Activated CD4-positive, CD25-positive, alpha-beta regulatory T cell treated with anti-CD3 and anti-CD28 coated beads, Interleukin-2, amount 50 U/mL, for 16 hours (primary cell): ENCODE results near the gene CHM.
A peak's percentile ranks its signal among the peaks of the same experiment; 100 is the strongest.
"Not testable (repeated sequence)": the region's sequence is repeated elsewhere in the genome, so short reads cannot be mapped to it uniquely, and the experiment has no call there.

Source experiments
- DNase-seq: peaks from one replicate; pipeline ENCODE4 v3.0.0-alpha.2; 2020; ENCODE audit warnings: low read depth, low spot score

Gene CHM

GRCh38 chrX:86047174-86047935, at the start of gene CHM:
Gene CHM, minus strand, starts transcription at chrX:86047558. Its CDS starts 26 bp downstream, at chrX:86047532.
- peak; percentile 36 for DNase-seq

GRCh38 chrX:86078650-86079049, 31.3 kb upstream of the CHM start:
- DNase-seq = no peak

DNA sequence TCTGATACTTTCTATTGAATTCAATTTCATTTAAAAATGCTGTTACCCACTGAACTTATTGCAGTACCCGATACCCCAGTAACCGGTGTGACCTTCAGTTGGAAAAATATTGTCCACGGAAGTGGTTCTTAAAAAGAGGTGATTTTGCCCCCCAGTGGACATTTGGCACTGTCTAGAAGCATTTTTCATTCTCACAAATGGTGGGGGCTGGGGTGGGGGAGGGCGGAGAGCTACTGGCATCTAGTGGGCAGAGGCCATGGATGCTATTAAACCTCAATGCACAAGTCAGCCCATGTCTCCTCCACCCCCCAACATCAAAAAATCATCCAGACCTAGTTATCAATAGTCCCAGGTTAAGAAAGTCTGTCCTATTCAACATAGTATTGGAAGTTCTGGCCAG, 19.6 kb upstream of the CHM start:
- no peak for DNase-seq

- no peak for DNase-seq
These were observed 14.0 kb upstream of the CHM start for GRCh38 chrX:86061407-86061806.

DNA sequence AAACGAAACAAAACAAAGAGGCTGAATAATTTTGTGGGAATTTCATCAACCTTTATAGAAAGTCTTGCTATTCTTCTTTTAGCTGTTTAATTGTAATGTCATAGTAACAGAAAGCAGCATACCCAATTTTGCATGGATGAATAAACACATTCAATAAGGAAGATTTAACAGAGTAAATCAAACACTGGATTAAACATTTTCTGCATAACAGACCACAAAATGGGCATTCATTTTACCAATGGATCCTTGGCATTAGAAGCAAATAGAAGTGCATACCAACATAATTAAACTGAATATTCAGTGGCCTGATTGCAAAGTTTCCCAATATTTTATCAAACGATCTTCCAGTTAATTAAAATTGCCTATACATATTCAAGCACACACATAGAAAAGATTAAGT, 4.4 kb upstream of the CHM start:
- DNase-seq = no peak

- no peak for DNase-seq
These were observed 550 bp upstream of the CHM start for GRCh38 chrX:86047936-86048280.

DNA sequence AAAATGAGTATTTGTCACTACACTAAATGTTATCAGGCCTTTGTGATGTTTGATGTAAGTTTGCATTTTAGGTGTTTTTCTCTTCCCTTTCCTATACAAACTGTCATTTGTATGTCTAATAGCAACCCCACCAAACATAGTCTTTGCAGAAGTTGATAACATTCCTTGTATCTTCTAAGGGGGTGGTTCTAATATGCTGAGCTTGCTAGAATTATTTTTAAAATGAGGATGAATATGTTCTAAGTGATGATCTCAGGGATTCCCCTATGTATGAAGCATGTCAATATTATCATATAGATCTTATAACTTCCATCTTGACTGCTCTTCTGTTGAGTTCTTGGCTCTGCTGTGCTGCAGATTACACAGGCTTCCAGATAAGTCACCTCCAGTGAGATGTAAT, 3.1 kb downstream of the CHM start:
- DNase-seq = no peak

DNA sequence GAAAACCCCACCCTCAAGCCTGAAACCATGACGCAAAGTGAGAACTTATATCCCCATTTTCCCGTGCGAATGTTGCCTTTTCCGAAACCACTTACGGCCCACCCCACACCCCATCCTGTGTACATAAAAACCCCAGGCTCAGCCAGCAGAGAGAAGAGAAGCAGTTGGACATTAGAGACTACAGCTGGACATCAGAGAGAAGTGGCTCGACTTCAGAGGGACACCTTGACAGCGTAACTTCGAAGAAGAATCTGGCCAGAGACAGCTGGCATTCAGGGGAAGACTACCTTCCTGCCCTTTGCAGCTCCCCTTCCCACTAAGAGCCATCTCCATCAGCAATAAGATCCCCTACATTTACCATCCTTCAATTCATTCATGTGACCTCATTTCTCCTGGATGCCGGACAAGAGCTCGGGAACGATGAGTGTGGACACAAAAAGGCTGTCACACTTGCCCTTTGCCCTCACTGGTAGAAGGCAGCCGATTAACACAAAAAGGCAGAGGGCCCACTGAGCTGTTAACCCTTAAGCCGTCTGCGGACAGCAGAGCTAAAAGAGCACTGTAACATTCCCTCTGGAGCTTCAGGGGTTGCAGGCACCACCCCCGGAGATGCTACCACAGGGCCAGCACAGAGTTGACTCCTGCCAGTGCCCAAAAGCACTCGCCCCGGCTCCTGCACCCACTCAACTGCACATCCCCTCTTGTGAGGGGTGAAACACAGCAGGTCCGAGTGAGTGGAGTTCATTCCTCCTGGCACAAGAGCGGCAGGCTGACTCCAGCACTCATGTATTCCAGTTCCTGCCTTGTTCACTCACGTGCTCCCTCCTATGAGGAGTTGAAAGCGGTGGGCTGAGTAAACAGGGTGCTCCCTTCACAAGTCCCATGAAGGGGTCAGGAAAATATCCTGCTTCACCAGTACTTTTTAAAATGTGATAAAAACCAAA, 7.5 kb downstream of the CHM start:
- no peak for DNase-seq

DNA sequence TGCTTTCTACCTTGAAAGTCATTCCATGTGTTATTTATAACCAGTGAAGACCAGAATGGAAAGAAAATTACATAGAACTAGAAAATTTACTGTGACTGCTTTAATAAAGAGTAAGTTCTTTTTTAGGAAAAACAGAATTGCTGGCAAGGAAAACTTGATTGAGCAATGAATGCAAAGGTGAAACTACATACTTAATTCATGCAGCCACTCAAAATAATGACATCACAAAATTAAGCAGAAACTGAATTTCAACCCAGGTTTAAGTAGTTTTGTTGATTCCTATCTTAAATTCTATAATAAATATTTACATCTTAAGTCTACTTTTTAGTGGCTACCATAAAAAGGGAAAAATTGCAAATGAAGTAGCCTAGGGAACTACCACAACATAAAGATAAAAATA, 14.0 kb downstream of the CHM start:
- no peak for DNase-seq

DNA sequence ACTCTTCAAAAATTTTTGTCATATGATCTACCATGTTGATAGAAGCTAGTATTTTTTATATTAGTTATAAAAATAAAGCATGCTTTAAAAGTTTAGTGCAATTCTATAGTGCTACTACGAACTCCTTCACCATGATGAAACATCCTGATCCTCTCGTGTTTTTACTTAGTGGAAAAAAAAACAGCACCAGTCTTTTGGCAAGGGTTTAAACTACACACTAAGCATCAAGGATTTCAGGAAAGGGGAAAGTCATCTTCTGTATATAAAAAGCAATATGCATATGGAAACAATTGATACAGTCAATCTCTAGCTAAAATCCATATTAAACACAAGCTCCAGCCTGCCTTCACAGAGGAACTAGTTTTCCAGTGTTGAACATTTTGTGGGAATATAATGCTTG, 18.7 kb downstream of the CHM start:
- no peak for DNase-seq

- no peak for DNase-seq
These were observed 23.5 kb downstream of the CHM start for GRCh38 chrX:86023811-86024210.

GRCh38 chrX:86021652-86022289, 25.6 kb downstream of the CHM start:
- no peak for DNase-seq

- DNase-seq = no peak
These were observed 31.2 kb downstream of the CHM start for GRCh38 chrX:86016139-86016538.

DNA sequence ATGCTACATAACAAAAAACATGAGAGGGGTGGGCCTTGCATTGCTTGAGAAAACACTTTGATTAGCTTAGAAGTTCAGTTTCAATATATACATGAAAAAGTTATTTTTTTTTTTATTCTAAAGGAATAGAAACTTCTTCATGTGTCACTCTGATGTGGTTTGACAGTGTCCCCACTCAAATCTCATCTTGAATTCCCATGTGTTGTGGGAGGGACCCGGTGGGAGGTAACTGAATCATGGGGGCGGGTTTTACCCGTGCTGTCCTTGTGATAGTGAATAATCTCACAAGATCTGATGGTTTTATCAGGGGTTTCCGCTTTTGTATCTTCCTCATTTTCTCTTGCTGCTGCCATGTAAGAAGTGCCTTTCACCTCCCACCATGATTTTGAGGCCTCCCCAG, 32.4 kb downstream of the CHM start:
- DNase-seq = not testable (repeated sequence)

DNA sequence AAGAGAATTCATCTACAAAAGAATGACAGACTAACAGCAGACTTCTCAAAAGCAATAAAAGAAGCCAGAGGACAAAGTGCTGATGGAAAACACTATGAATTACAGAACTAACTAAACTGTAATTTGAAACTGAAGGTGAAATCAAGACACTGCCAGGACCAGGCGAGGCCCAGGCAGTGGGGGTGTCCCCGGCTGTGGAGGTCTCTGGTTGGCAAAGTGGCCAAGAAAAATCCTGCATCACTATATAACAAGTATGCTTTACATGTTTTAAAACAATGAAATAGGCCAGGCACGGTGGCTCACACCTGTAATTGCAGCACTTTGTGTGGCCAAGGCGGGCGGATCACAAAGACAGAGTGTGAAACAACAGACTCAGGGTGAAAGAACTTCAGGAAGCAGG, 32.9 kb downstream of the CHM start:
- DNase-seq = no peak

DNA sequence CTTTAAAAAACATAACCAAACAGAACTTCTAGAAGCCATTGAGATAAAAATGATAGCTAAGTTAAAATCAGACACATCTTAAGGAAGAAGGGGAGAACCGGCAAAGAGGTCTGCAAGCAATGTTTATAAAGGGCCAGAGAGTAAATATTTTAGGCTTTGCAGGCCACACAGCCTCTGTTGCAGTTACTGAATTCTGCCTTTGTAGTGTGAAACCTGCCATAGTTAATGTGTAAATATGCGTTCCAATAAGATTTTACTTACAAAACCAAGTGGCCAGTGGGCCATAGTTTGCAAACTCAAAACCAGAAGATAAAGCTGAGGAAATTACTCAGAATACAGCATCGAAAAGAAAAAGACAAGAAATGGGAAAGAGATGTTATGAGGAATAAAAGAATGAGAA, 33.6 kb downstream of the CHM start:
- DNase-seq = no peak

- DNase-seq = no peak
These were observed 35.2 kb downstream of the CHM start for GRCh38 chrX:86012188-86012587.

GRCh38 chrX:86009803-86010202, 37.6 kb downstream of the CHM start:
- DNase-seq = not testable (repeated sequence)

DNA sequence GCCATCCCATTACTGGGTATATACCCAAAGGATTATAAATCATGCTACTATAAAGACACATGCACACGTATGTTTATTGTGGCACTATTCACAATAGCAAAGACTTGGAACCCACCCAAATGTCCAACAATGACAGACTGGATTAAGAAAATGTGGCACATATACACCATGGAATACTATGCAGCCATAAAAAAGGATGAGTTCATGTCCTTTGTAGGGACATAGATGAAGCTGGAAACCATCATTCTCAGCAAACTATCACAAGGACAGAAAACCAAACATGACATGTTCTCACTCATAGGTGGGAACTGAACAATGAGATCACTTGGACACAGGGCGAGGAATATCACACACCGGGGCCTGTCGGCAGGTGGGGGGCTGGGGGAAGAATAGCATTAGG, 39.5 kb downstream of the CHM start:
- not testable (repeated sequence) for DNase-seq

GRCh38 chrX:86002076-86002896, 45.1 kb downstream of the CHM start:
- no peak for DNase-seq

GRCh38 chrX:85998954-85999353, 48.4 kb downstream of the CHM start:
- DNase-seq = no peak

DNA sequence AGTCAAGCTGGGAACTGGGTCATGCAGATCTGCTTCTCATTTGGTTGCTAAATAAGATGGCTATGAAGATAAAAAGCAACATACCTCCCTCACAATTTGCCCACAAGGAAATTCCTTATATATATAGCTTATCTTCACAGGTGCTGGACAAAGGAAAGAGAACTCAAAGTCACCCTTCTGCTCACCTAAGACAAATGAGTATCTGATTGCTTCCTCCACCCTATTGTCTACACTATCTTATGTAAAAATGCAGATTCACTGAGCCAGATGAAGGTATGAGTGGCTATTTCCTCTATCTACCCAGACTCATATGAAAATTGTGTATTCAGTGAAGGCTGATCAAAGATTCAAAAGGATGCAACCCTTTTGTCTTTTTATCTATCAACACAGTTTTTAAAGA, 50.8 kb downstream of the CHM start:
- no peak for DNase-seq
